ENCODE data around the gene SLC15A4. TPM values are rescaled to one million over a fixed set of nuclear protein-coding genes. Genes with fewer than 3 reads are reported as not detected.

The SLC15A4 gene
- 23.8 and 54.0 TPM in 2 replicates for total RNA-seq (ENCODE audit: low replicate concordance)

DNA sequence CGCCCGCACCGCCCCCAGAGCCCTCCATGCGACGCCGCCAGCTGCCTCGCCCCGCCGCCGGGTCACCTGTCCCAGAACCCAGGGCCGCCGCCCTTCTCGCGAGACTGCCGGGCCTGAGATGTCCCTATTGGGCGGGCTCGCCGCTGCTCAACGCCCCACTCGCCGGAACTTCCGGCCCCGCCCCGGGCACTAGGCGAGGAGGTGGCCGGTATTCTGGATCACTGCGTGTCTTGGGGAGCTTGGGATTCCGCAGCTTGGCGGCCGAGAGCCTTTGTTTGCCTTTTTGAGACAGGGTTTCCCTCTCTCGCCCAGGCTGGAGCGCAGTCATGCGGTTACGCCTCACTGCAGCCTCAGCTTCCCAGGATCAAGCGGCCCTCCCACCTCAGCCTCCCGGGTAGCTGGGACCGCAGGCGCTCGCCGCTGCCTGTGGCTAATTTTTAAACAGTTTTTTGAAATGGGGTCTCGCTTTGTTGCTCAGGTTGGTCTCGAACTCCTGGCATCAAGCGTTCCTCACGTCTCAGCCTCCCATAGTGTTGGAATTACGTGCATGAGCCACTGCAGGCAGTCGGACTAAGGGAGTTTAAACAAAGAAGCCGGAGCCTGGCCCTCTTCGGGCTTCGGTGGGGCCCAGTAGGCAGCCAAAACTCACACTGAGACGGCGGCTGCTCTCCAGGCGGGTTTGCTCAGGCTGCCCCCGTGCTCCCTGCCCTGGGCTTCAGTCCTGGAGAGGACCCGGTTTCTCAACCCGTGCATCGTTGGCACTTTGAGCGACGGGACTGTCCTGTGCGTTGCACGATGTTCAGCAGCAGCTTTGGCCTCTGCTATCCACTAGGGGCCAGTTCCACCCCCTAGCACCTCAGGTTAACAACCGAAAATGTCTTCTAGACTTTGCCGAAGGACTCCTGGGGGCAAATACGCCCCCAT, at the start of gene SLC15A4:
Gene SLC15A4 (minus strand): TSS at position 43 of the 924 bp plus-strand sequence. CDS start 15 bp downstream, at position 28.
- TF ChIP-seq CTCF (IDR thresholded peaks at IDR 0.05; ENCODE audit: insufficient read depth, low read length): peak; percentile 28
- DNase-seq (ENCODE audit: low read depth): peak; percentile 87
- H3K4me3 ChIP-seq (ENCODE audit: low read depth, low read length): peak within 1 kb of the TSS; percentile 94

GRCh38 chr12:128872303-128872702, 48.5 kb upstream of the SLC15A4 start:
- DNase-seq (ENCODE audit: low read depth): no peak
- no peak for TF ChIP-seq CTCF (IDR thresholded peaks at IDR 0.05; ENCODE audit: insufficient read depth, low read length)
- H3K4me3 ChIP-seq (ENCODE audit: low read depth, low read length): no peak overlapping the region

DNA sequence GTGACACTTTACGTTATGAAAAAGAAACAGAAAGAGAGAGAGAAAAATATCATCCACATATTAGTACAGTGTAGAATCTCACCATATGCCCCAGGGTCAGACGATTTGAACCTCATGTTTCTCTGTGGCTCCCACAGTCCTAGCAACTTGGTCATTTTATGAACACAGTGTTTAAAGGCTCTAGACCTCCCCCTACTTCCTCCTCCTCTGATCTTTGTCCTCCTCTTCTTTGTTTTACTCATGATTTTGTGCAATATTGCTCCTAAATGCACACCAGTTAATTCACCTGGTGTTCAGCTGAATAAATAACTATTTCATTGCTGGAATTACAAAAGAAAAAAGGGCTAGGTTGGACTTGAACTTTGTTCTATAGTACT, 47.7 kb upstream of the SLC15A4 start:
- H3K4me3 ChIP-seq (ENCODE audit: low read depth, low read length): no peak overlapping the region
- TF ChIP-seq CTCF (IDR thresholded peaks at IDR 0.05; ENCODE audit: insufficient read depth, low read length): no peak
- no peak for DNase-seq (ENCODE audit: low read depth)

- H3K4me3 ChIP-seq (ENCODE audit: low read depth, low read length): no peak overlapping the region
- DNase-seq (ENCODE audit: low read depth): no peak
- TF ChIP-seq CTCF (IDR thresholded peaks at IDR 0.05; ENCODE audit: insufficient read depth, low read length): no peak
These were observed 43.7 kb upstream of the SLC15A4 start for GRCh38 chr12:128867466-128867865.

DNA sequence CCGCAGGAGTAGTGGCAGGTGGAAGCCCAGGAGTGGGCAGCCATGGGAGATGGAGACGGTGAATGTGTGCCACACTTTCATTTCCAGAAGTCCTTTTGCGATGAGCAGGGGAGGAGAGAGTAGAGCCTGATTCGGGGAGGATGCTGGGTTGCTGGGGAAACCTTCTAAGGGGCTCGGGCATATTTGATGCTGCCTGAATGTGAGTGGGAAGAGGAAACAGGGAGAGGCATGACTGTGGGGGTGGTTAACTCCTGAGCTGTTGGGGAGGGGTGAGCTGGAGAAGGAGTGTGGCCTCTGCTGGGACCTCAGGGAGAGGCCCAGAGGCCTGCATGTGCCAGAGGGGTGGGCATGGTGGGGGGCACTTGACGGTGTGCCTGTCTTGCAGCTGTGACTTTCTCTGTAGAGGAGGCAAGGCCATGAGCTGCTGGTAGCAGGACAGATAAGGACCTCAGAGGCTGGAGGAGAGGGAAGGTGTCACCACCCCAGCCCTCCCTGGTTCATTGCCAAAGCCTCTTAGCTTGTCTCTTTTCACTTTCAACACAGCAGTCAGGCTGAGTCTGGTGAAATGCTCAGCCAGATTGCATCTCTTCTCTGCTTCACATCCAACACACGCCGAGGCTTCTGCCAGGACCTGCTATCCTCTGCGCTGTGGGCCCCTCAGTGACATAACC, 40.9 kb upstream of the SLC15A4 start:
- no peak for DNase-seq (ENCODE audit: low read depth)

GRCh38 chr12:128863957-128864356, 40.2 kb upstream of the SLC15A4 start:
- TF ChIP-seq CTCF (IDR thresholded peaks at IDR 0.05; ENCODE audit: insufficient read depth, low read length): no peak
- DNase-seq (ENCODE audit: low read depth): no peak
- no peak overlapping the region for H3K4me3 ChIP-seq (ENCODE audit: low read depth, low read length)

More for the DNA sequence above, 40.9 kb upstream of the SLC15A4 start:
- no peak for TF ChIP-seq CTCF (IDR thresholded peaks at IDR 0.05; ENCODE audit: insufficient read depth, low read length)
- no peak overlapping the region for H3K4me3 ChIP-seq (ENCODE audit: low read depth, low read length)
